Measurements from ENCODE around the gene MYOZ1.

GRCh38 chr10:73645251-73645650 lies 4.0 kb upstream of the MYOZ1 start:
- TF ChIP-seq POLR2A (IDR thresholded peaks at IDR 0.05; ENCODE audit: borderline replicate concordance, extremely low read depth, insufficient read depth, insufficient read length): no peak
- TF ChIP-seq JUND (IDR thresholded peaks at IDR 0.05): no peak
- no peak for TF ChIP-seq ZFX (IDR thresholded peaks at IDR 0.05)
- no peak for TF ChIP-seq REST (IDR thresholded peaks at IDR 0.05; ENCODE audit: low read depth)
- TF ChIP-seq MAX (IDR thresholded peaks at IDR 0.05): no peak
- TF ChIP-seq YY1 (IDR thresholded peaks at IDR 0.05; ENCODE audit: extremely low read depth, insufficient replicate concordance, low read depth, low read length): no peak
- no peak for TF ChIP-seq FOSL1 (IDR thresholded peaks at IDR 0.05; ENCODE audit: low read depth)
- no peak for TF ChIP-seq CEBPB (IDR thresholded peaks at IDR 0.05; ENCODE audit: low read depth)
- TF ChIP-seq EZH2 (IDR thresholded peaks at IDR 0.05): no peak
- TF ChIP-seq CTCF (IDR thresholded peaks at IDR 0.05 in 2 of 3, conservative IDR thresholded peaks at IDR 0.05 in 1 of 3; ENCODE audit: borderline replicate concordance in 1 of 3, insufficient read depth in 1 of 3, low read depth in 2 of 3, low read length in 2 of 3): no peak
- no peak for TF ChIP-seq POLR2AphosphoS5 (IDR thresholded peaks at IDR 0.05; ENCODE audit: low read depth, low read length)
- no peak for TF ChIP-seq SIN3A (IDR thresholded peaks at IDR 0.05; ENCODE audit: low read depth)
- TF ChIP-seq RAD21 (IDR thresholded peaks at IDR 0.05; ENCODE audit: low read depth): no peak
